Cardiac muscle cell (in vitro differentiated cells and primary cell): ENCODE measurements around the gene KCNQ1. TPM values are rescaled to one million over a fixed set of nuclear protein-coding genes. Genes with fewer than 3 reads are reported as not detected.

Experiments
- DNase-seq, 2 donors: peaks; one replicate each; pipeline versions ENCODE4 v3.0.0 to v3.0.0-alpha.2; 2010 to 2017; ENCODE audit warnings: low read depth in 1 of 2, low spot score in 1 of 2
- H3K27ac ChIP-seq: fragments of 200-600 bp; sonication (generic); 2 replicates; pipeline ENCODE4 v1.5.1; 2016
- H3K27me3 ChIP-seq: fragments of 200-600 bp; sonication (generic); 2 replicates; pipeline ENCODE4 v1.6.0; 2016; ENCODE audit warnings: control low read depth
- H3K36me3 ChIP-seq: fragments of 200-600 bp; sonication (generic); 2 replicates; pipeline ENCODE4 v1.5.1; 2016; ENCODE audit warnings: control low read depth
- H3K4me1 ChIP-seq: fragments of 200-600 bp; sonication (generic); 2 replicates; pipeline ENCODE4 v1.8.1; 2017; ENCODE audit warnings: low read depth, mild to moderate bottlenecking, mixed run types
- H3K4me3 ChIP-seq: fragments of 200-600 bp; sonication (generic); 2 replicates; pipeline ENCODE4 v1.5.1; 2016; ENCODE audit warnings: mild to moderate bottlenecking
- H3K9me3 ChIP-seq: fragments of 200-600 bp; sonication (generic); 2 replicates; pipeline ENCODE4 v1.5.1; 2017; ENCODE audit warnings: low read depth, mild to moderate bottlenecking, control low read depth
- polyA plus RNA-seq: library from polyadenylated mRNA; unstranded; fragments of >200 nt; fragmentation: Nextera tagmentation; extraction: Ambion mirVana; gene quantifications from 2 replicates; pipeline ENCODE4 v1.2.1, GENCODE V29; 2016
- total RNA-seq: library from RNA; depleted of rRNA; stranded (reverse); fragments of >200 nt; gene quantifications from 2 replicates; pipeline ENCODE4 v1.2.3, GENCODE V29; 2016
- TF ChIP-seq, protein P1 (sequence below): IDR thresholded peaks from 2 replicates; pipeline ENCODE4 v1.5.1; 2012; ENCODE audit warnings: low read depth, mild to moderate bottlenecking, low read length

Gene KCNQ1
- total and polyA plus RNA-seq, 2 experiments from 2014 or later = 13.9 to 18.6 TPM

DNA sequence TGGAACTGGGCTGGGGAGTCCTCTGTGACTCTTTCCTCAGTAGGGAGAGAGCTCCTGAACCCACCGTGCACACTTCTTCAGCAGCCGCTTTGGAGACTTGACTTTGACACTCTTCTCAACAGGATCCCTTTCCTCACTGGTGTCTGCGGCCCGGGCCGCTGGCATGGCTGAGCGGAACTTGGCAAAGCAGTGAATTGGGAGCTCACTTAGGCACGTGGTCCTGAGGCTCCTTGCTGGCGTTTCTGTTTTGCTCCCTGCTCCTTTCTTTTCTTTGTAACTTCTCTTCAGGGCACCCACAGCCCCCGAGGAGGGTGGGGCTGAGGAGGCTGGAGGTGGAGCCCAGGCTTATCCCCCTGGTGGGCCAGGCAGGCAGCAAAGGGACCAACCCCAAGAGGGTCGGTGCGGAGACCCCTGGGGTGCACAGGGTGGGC lies 263.4 kb downstream of the KCNQ1 start:
- DNase-seq = peak in 1 of 2 donors; percentile 55
- Histone ChIP-seq H3K36me3 (no peaks in the 10 kb centered on the region), H3K9me3 (no peaks in the 10 kb centered on the region), H3K27ac (no peak overlapping the region), H3K4me1 (peaks cover 9% of the 10 kb centered on the region), H3K4me3 (no peak overlapping the region), H3K27me3 (no peaks in the 10 kb centered on the region)
- TF ChIP-seq, protein P1, sequence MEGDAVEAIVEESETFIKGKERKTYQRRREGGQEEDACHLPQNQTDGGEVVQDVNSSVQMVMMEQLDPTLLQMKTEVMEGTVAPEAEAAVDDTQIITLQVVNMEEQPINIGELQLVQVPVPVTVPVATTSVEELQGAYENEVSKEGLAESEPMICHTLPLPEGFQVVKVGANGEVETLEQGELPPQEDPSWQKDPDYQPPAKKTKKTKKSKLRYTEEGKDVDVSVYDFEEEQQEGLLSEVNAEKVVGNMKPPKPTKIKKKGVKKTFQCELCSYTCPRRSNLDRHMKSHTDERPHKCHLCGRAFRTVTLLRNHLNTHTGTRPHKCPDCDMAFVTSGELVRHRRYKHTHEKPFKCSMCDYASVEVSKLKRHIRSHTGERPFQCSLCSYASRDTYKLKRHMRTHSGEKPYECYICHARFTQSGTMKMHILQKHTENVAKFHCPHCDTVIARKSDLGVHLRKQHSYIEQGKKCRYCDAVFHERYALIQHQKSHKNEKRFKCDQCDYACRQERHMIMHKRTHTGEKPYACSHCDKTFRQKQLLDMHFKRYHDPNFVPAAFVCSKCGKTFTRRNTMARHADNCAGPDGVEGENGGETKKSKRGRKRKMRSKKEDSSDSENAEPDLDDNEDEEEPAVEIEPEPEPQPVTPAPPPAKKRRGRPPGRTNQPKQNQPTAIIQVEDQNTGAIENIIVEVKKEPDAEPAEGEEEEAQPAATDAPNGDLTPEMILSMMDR = no peak

DNA sequence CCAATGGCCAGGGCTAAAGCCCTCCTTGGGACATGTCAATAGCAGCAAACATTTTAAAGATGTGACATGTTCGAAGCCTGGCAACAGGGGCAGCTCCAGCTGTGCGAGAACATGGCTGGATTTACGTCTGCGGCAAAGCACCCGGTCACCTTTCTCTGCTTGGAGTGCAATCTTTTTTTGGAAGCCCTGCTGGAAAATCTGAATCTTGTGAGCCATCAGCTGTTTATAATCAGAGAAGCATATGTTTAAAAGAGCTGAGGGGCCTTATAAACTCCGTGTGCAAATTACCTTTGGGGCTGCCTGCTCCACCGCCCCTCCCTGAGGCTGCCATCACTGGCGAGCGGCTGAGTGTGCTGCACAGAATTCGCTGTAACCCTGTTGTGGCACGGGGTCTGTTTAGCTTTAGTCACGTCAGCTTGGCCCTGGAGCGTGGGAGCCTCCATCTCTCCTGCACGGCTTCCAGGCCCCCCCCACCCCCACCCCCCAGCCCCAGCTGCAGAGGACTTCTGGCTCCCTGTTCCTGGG lies 264.0 kb downstream of the KCNQ1 start:
- Histone ChIP-seq H3K36me3 (no peaks in the 10 kb centered on the region), H3K27ac (peak overlapping the region; percentile 4), H3K4me1 (peaks cover 3% of the 10 kb centered on the region), H3K27me3 (no peaks in the 10 kb centered on the region), H3K4me3 (no peak overlapping the region), H3K9me3 (no peaks in the 10 kb centered on the region)
- TF ChIP-seq, protein P1 = no peak
- peak in 1 of 2 donors; percentile 84 for DNase-seq

DNA sequence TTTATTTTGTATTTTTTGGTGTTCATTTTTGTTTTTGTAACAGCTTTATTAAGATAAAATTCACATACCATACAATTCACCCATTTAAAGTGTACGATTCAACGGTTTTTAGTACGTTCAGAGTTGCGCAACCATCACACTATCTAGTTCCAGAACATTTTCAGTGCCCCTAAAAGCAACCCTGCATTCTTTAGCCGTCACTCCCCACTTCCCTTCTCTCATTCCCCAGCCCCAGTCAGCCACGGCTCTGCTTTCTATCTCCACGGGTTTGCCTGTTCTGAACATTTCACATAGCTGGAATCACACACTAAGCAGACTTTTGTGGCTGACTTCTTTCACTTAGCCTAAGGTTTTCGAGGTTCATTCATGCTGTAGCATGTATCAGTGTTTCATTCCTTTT lies 264.6 kb downstream of the KCNQ1 start:
- TF ChIP-seq, protein P1 = no peak
- peak in 1 of 2 donors; percentile 98 for DNase-seq
- no peak overlapping the region for H3K4me3 ChIP-seq
- no peak overlapping the region for H3K27ac ChIP-seq
- H3K9me3 ChIP-seq = no peaks in the 10 kb centered on the region
- no peaks in the 10 kb centered on the region for H3K27me3 ChIP-seq
- no peaks in the 10 kb centered on the region for H3K4me1 ChIP-seq
- no peaks in the 10 kb centered on the region for H3K36me3 ChIP-seq

DNA sequence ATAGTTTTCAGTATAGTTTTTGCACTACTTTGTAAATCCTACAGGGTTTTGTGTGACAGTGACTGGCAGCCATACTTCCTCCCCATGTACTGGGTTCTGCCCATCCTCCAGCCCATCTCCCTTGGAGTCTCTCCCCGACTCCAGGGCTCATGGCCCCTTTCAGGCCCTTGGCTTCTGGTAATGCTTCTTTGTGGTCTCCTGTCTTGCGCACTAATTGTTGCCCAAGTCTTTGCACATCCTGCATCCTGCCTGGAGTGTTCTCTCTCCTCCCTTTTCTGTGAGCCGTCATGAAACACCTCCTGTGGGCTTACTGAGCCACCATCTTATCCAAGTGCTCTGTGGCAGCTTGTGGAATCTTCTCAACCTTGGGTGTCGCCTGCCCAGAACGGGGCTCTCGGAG lies 266.4 kb downstream of the KCNQ1 start:
- H3K4me1 ChIP-seq = peaks cover 4% of the 10 kb centered on the region
- no peak overlapping the region for H3K27ac ChIP-seq
- DNase-seq = peak in 1 of 2 donors; percentile 53
- TF ChIP-seq, protein P1 = no peak
- H3K4me3 ChIP-seq = no peak overlapping the region
- H3K27me3 ChIP-seq = no peaks in the 10 kb centered on the region
- no peaks in the 10 kb centered on the region for H3K36me3 ChIP-seq
- no peaks in the 10 kb centered on the region for H3K9me3 ChIP-seq

DNA sequence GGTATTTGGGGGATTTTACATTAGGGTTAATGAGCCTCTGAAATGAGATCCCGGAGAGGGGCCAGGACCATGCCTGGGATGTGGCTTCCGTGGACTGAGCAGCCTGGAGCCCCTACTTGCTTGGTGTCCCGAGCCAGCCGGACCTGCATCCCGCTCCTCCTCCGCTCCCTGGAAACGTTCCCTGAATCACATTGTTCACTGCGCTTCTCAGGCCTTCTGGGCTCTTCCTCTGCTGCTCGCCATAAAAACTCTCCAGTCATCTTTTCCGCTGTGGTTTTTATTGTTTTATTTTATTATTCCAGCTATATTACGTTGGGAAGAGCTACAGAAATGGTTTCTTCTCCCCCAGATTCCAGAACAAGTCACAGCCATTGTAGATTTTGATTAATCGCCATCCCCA lies 268.3 kb downstream of the KCNQ1 start:
- no peak overlapping the region for H3K27ac ChIP-seq
- peaks cover 10% of the 10 kb centered on the region for H3K4me1 ChIP-seq
- H3K27me3 ChIP-seq = no peaks in the 10 kb centered on the region
- DNase-seq = no peak
- TF ChIP-seq, protein P1 = no peak
- H3K4me3 ChIP-seq = no peak overlapping the region
- H3K36me3 ChIP-seq = no peaks in the 10 kb centered on the region
- H3K9me3 ChIP-seq = no peaks in the 10 kb centered on the region
